Osteoblast (primary cell): Measurements from ENCODE around the gene PRDM11. TPM values are rescaled to one million over a fixed set of nuclear protein-coding genes. Genes with fewer than 3 reads are reported as not detected.

Experiments used
- DNase-seq: peaks from one replicate; pipeline ENCODE4 v3.0.0; 2011; ENCODE audit warnings: low spot score, mixed read lengths; ENCODE audit not compliant: insufficient read length; ENCODE audit errors: missing footprints
- H2AFZ ChIP-seq: 2 replicates; pipeline ENCODE4 v1.6.0; 2011; ENCODE audit warnings: mild to moderate bottlenecking, low read length
- H3K27ac ChIP-seq: 2 replicates; pipeline ENCODE4 v1.5.1; 2011; ENCODE audit warnings: mild to moderate bottlenecking, low read depth, low read length, moderate library complexity
- H3K27me3 ChIP-seq: 2 replicates; pipeline ENCODE4 v1.6.0; 2012; ENCODE audit warnings: mild to moderate bottlenecking, control low read depth, inconsistent platforms, low read length, moderate library complexity; ENCODE audit not compliant: insufficient read depth
- H3K36me3 ChIP-seq: 2 replicates; pipeline ENCODE4 v1.5.1; 2011; ENCODE audit warnings: mild to moderate bottlenecking, low read length, control low read depth, moderate library complexity; ENCODE audit not compliant: insufficient read depth
- H3K4me1 ChIP-seq: 2 replicates; pipeline ENCODE4 v1.5.1; 2011; ENCODE audit warnings: mild to moderate bottlenecking, low read length, control low read depth, moderate library complexity; ENCODE audit not compliant: insufficient read depth
- H3K4me2 ChIP-seq: 2 replicates; pipeline ENCODE4 v1.6.0; 2011; ENCODE audit warnings: mild to moderate bottlenecking, low read length; ENCODE audit not compliant: insufficient read depth
- H3K4me3 ChIP-seq: fragments of 200-600 bp; sonication (generic); 3 replicates; pipeline ENCODE4 v1.5.1; 2012; ENCODE audit warnings: mild to moderate bottlenecking, low read length, inconsistent platforms; ENCODE audit not compliant: insufficient read depth
- H3K79me2 ChIP-seq: 2 replicates; pipeline ENCODE4 v1.6.0; 2012; ENCODE audit warnings: mild to moderate bottlenecking, low read length, control low read depth, inconsistent platforms; ENCODE audit not compliant: insufficient read depth
- H3K9me3 ChIP-seq: 2 replicates; pipeline ENCODE4 v1.5.1; 2011; ENCODE audit warnings: low read depth, low read length, control low read depth
- H4K20me1 ChIP-seq: 2 replicates; pipeline ENCODE4 v1.6.0; 2012; ENCODE audit warnings: mild to moderate bottlenecking, low read length, control low read depth; ENCODE audit not compliant: insufficient read depth
- CTCF ChIP-seq: IDR thresholded peaks from 2 replicates; pipeline ENCODE4 v1.5.1; 2011; ENCODE audit warnings: mild to moderate bottlenecking, low read depth, low read length, moderate library complexity; ENCODE audit errors: extremely low read depth
- total RNA-seq: library from RNA; depleted of rRNA; stranded (reverse); fragments of >200 nt; gene quantifications from 2 replicates; pipeline ENCODE4 v1.2.3, GENCODE V29; 2012

PRDM11 gene
- total RNA-seq, 1 donor: 5.4 TPM

- Histone ChIP-seq H4K20me1 (no peaks in the 10 kb centered on the region), H3K9me3 (no peaks in the 10 kb centered on the region), H3K36me3 (no peaks in the 10 kb centered on the region), H2AFZ (no peak overlapping the region), H3K4me2 (no peak overlapping the region), H3K79me2 (no peaks in the 10 kb centered on the region), H3K4me1 (peaks cover 5% of the 10 kb centered on the region), H3K4me3 (no peak overlapping the region), H3K27me3 (peaks cover 4% of the 10 kb centered on the region), H3K27ac (no peak overlapping the region)
- TF ChIP-seq CTCF: no peak
- DNase-seq: no peak
Measured at GRCh38 chr11:45237711-45238315, 91.4 kb downstream of the PRDM11 start.

GRCh38 chr11:45238724-45239123 is 92.3 kb downstream of the PRDM11 start:
- peak overlapping the region; percentile 40 for H3K27ac ChIP-seq

GRCh38 chr11:45239733-45240132 is 93.3 kb downstream of the PRDM11 start:
- Histone ChIP-seq H3K27ac (no peak overlapping the region), H3K36me3 (no peaks in the 10 kb centered on the region), H2AFZ (no peak overlapping the region), H3K27me3 (peaks cover 4% of the 10 kb centered on the region), H3K79me2 (no peaks in the 10 kb centered on the region), H3K4me1 (peaks cover 5% of the 10 kb centered on the region), H3K4me2 (no peak overlapping the region), H4K20me1 (no peaks in the 10 kb centered on the region), H3K4me3 (no peak overlapping the region), H3K9me3 (no peaks in the 10 kb centered on the region)
- no peak for TF ChIP-seq CTCF
- DNase-seq: peak; percentile 66

More at GRCh38 chr11:45238724-45239123, 92.3 kb downstream of the PRDM11 start:
- no peaks in the 10 kb centered on the region for H3K9me3 ChIP-seq
- H3K79me2 ChIP-seq: no peaks in the 10 kb centered on the region
- TF ChIP-seq CTCF: no peak
- peak; percentile 97 for DNase-seq
- no peaks in the 10 kb centered on the region for H3K36me3 ChIP-seq
- peaks cover 4% of the 10 kb centered on the region for H3K27me3 ChIP-seq
- H4K20me1 ChIP-seq: no peaks in the 10 kb centered on the region
- H3K4me2 ChIP-seq: no peak overlapping the region
- no peak overlapping the region for H2AFZ ChIP-seq
- H3K4me1 ChIP-seq: peaks cover 5% of the 10 kb centered on the region
- H3K4me3 ChIP-seq: no peak overlapping the region

- no peaks in the 10 kb centered on the region for H3K79me2 ChIP-seq
- no peak overlapping the region for H3K4me2 ChIP-seq
- no peaks in the 10 kb centered on the region for H3K36me3 ChIP-seq
- no peak overlapping the region for H2AFZ ChIP-seq
- no peaks in the 10 kb centered on the region for H4K20me1 ChIP-seq
- H3K27me3 ChIP-seq: no peaks in the 10 kb centered on the region
- no peak overlapping the region for H3K4me3 ChIP-seq
- no peak for TF ChIP-seq CTCF
- no peaks in the 10 kb centered on the region for H3K4me1 ChIP-seq
- no peak overlapping the region for H3K27ac ChIP-seq
- DNase-seq: no peak
- H3K9me3 ChIP-seq: no peaks in the 10 kb centered on the region
Measured at GRCh38 chr11:45243967-45244366, 97.5 kb downstream of the PRDM11 start.
